Ishikawa (cell line): ENCODE data around the gene AP4B1.

Source experiments
- CEBPB ChIP-seq: IDR thresholded peaks from 2 replicates; pipeline ENCODE4 v1.6.1; 2012
- CREB1 ChIP-seq: IDR thresholded peaks from 2 replicates; pipeline ENCODE4 v1.6.1; 2012; ENCODE audit warnings: low read depth
- EGR1 ChIP-seq: IDR thresholded peaks from 2 replicates; pipeline ENCODE4 v1.6.1; 2012
- EP300 ChIP-seq: IDR thresholded peaks from 2 replicates; pipeline ENCODE4 v1.6.1; 2012; ENCODE audit warnings: borderline replicate concordance
- MAX ChIP-seq: IDR thresholded peaks from 2 replicates; pipeline ENCODE4 v1.6.1; 2012
- RAD21 ChIP-seq: IDR thresholded peaks from 2 replicates; pipeline ENCODE4 v1.6.1; 2012; ENCODE audit warnings: low read depth
- REST ChIP-seq: IDR thresholded peaks from 2 replicates; pipeline ENCODE4 v1.6.1; 2012; ENCODE audit warnings: low read depth, mild to moderate bottlenecking
- TAF1 ChIP-seq: IDR thresholded peaks from 2 replicates; pipeline ENCODE4 v1.6.1; 2012; ENCODE audit warnings: low read depth, mild to moderate bottlenecking
- TCF12 ChIP-seq: IDR thresholded peaks from 2 replicates; pipeline ENCODE4 v1.6.1; 2012; ENCODE audit warnings: low read depth
- USF1 ChIP-seq: IDR thresholded peaks from 2 replicates; pipeline ENCODE4 v1.6.1; 2012
- YY1 ChIP-seq: IDR thresholded peaks from 2 replicates; pipeline ENCODE4 v1.6.1; 2012; ENCODE audit warnings: low read depth

- no peak for TF ChIP-seq EGR1
- no peak for TF ChIP-seq USF1
- TF ChIP-seq REST = no peak
- TF ChIP-seq CEBPB = no peak
- TF ChIP-seq CREB1 = no peak
- no peak for TF ChIP-seq EP300
- TF ChIP-seq TAF1 = no peak
- no peak for TF ChIP-seq TCF12
- TF ChIP-seq RAD21 = no peak
- no peak for TF ChIP-seq MAX
- TF ChIP-seq YY1 = no peak
These were observed 33.6 kb upstream of the AP4B1 start for GRCh38 chr1:113938192-113938591.
